GM12878 (cell line): ENCODE measurements around the gene MPPED1.

ENCODE experiments used
- BMI1 ChIP-seq: fragments of 450-650 bp; IDR thresholded peaks from 2 replicates; pipeline ENCODE4 v1.6.1; 2016; ENCODE audit warnings: mild to moderate bottlenecking, moderate library complexity, borderline replicate concordance
- BRCA1 ChIP-seq: IDR thresholded peaks from 2 replicates; pipeline ENCODE4 v1.6.1; 2011; ENCODE audit warnings: low read depth, low read length, improper control_type of control experiment
- CTCF ChIP-seq, 3 experiments: IDR thresholded peaks in 2 of 3; conservative IDR thresholded peaks in 1 of 3; 2 replicates each; pipeline ENCODE4 v1.5.1; 2011; ENCODE audit warnings: low read depth in 3 of 3, low read length in 3 of 3, mild to moderate bottlenecking in 3 of 3, control low read depth in 2 of 3, moderate library complexity in 2 of 3, inconsistent platforms in 1 of 3, mixed read lengths in 1 of 3; ENCODE audit not compliant: control insufficient read depth in 2 of 3, insufficient read depth in 1 of 3; ENCODE audit errors: extremely low read depth in 1 of 3
- MYC ChIP-seq: IDR thresholded peaks from 2 replicates; pipeline ENCODE4 v1.6.1; 2011; ENCODE audit warnings: mild to moderate bottlenecking, low read length, moderate library complexity, inconsistent platforms; ENCODE audit not compliant: insufficient read depth, insufficient replicate concordance, insufficient read length, severe bottlenecking
- POLR2A ChIP-seq: IDR thresholded peaks from 2 replicates; pipeline ENCODE4 v1.6.1; 2011; ENCODE audit warnings: low read depth, mild to moderate bottlenecking, low read length
- RB1 ChIP-seq: fragments of 450-650 bp; formaldehyde crosslinking; IDR thresholded peaks from 2 replicates; pipeline ENCODE4 v1.6.1; 2017; ENCODE audit warnings: mild to moderate bottlenecking, borderline replicate concordance
- RFX5 ChIP-seq: IDR thresholded peaks from 2 replicates; pipeline ENCODE4 v1.6.1; 2011; ENCODE audit warnings: low read depth, low read length, improper control_type of control experiment
- SIN3A ChIP-seq: IDR thresholded peaks from 2 replicates; pipeline ENCODE4 v1.6.1; 2012; ENCODE audit warnings: low read depth, low read length, improper control_type of control experiment
- SP1 ChIP-seq: IDR thresholded peaks from one replicate; pipeline ENCODE4 v1.6.1; 2011; ENCODE audit warnings: low read depth, low read length
- TAF1 ChIP-seq: IDR thresholded peaks from 2 replicates; pipeline ENCODE4 v1.6.1; 2011; ENCODE audit warnings: mild to moderate bottlenecking, low read depth, low read length, borderline replicate concordance
- TF ChIP-seq, protein P1 (sequence below): IDR thresholded peaks from 2 replicates; pipeline ENCODE4 v1.6.1; 2011; ENCODE audit warnings: low read depth, low read length, improper control_type of control experiment, borderline replicate concordance

- TF ChIP-seq BMI1 (no peak), RB1 (no peak), TAF1 (no peak), SP1 (no peak), RFX5 (no peak), MYC (no peak), SIN3A (no peak), POLR2A (no peak), BRCA1 (no peak), CTCF (IDR thresholded peaks at IDR 0.05 in 2 of 3, conservative IDR thresholded peaks at IDR 0.05 in 1 of 3; ENCODE audit: control insufficient read depth in 2 of 3, extremely low read depth in 1 of 3, insufficient read depth in 1 of 3, low read depth in 3 of 3, low read length in 3 of 3) (no peak)
- TF ChIP-seq, protein P1, sequence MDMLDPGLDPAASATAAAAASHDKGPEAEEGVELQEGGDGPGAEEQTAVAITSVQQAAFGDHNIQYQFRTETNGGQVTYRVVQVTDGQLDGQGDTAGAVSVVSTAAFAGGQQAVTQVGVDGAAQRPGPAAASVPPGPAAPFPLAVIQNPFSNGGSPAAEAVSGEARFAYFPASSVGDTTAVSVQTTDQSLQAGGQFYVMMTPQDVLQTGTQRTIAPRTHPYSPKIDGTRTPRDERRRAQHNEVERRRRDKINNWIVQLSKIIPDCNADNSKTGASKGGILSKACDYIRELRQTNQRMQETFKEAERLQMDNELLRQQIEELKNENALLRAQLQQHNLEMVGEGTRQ, result no peak
Measured at GRCh38 chr22:43465291-43466015, 53.6 kb downstream of the MPPED1 start.
